SIG-M5 (cell line): ENCODE results near the gene UPP1.
"Not testable (repeated sequence)": the region's sequence is repeated elsewhere in the genome, so short reads cannot be mapped to it uniquely, and the experiment has no call there.

Experiments
- DNase-seq: peaks from one replicate; lab custom pipeline; 2025; lab: John Stamatoyannopoulos, UW

UPP1 gene

GRCh38 chr7:48089046-48090003, at the start of gene UPP1:
TSS of gene UPP1 (plus strand) at chr7:48089265. CDS start at chr7:48094784, 5,519 bp downstream.
- DNase-seq, result no peak

DNA sequence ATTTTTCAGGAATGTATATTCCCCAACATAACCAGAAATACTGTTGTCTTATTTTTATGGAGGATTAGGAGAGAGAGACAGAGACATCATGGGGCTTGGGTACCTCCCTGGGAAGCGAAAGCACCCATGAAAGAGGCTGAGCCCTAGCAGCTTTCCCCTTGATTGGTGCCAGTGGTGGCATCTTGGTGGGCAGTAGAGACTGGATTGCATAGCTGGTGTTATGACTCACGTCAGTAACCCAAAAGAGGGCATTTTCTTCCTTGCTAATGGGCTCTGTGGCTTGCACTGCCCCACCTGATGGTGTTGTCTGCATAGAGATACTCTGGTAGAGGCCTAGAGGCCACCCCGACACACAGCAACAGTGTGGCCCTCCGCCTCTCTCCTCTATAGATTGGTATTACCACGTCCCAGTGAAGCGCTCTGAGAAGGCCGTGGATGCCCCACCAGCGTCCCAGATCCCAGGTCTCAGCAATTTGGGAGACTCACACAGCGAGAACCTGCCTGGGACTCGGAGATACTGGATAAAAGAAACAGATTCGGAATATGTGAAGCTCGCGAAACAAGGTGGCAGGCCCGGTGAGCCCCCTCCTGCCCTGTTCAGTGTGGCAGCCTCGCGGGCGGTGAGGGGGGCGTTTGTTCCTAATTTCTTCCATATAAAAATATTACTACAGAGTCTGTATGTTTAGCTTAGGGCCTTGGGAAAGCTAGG, 48.0 kb upstream of the UPP1 start:
- DNase-seq, result no peak

DNA sequence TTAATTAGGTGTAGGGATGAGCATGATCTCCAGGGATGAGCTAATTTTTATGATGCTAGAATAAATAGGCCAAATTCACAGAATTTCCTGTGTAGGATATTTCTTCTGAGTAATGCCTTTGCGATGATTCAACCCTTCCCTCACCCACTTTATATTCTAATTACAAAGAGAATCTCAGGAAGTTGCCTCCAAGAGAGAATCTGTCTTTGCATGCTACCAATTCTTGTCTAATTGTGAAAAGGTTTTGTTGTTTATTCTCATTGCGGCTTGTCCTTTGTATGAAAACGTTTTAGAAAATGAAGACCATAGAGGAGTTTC, 47.5 kb upstream of the UPP1 start:
- no peak for DNase-seq

DNA sequence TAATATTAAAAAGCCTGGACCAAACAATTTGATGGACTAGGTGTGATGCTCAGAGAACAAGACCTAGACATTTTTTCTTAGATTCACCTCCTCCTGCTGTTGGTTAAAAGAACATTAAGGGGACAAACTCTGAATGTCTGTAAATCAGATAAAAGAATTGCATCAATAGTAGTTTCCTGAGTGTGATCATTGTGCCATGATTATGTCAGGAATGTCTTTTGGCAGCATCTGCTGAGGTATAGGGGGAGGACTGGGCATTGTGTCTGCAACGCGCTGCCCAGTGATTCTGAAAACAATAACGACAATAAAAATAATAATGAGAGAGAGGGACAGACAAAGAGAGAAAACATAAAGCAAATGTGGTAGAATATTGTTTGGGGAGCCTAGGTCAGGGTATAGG, 46.8 kb upstream of the UPP1 start:
- DNase-seq, result no peak

- no peak for DNase-seq
These were observed 46.4 kb upstream of the UPP1 start for GRCh38 chr7:48042636-48043035.

DNA sequence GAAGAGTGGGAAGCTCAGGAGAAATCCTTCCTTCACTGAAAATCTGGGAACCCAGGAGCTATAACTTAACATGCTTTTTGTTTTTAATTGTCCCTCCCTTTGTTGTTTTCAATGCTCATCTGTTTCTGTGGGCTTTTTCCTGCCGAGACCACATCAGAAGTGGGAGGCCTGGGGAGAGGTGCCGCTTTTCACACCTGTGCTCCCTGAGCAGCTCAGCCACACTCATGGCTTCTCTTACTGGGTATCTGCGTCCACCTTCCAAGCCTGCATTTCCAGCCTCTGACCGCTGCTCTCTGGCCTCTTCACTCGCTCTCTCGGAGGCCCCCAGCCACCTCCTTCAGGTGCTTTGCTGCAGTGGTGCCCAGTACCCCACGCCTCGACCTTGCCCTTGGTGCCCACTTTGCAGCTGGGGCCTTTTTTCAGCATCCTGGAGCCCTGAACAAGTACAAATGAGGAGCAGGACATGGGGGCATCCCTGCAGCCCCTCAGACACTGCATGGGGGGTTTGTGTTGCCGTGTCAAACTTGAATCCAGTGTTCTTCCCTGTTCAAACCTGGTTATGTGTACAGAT, 43.8 kb upstream of the UPP1 start:
- DNase-seq, result no peak

DNA sequence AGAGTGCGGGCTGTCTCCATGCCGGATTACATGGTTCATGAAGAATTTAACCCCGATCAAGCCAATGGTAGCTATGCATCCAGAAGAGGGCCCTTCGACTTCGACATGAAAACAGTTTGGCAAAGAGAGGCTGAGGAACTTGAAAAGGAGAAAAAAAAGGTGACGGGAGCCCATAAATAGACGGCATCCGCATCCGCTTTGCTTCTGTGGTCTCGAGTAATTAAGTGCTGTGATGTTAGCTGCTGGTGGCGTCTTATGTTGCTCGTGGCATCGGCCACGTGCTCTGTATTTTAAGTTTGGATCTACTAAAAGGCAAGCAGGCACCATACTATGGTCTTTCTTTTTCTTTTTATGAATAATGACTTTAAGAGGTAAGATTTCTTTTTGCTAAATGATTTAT, 42.6 kb upstream of the UPP1 start:
- no peak for DNase-seq

- DNase-seq, result no peak
These were observed 41.0 kb upstream of the UPP1 start for GRCh38 chr7:48048113-48048512.

GRCh38 chr7:48049850-48050249, 39.2 kb upstream of the UPP1 start:
- DNase-seq, result no peak

DNA sequence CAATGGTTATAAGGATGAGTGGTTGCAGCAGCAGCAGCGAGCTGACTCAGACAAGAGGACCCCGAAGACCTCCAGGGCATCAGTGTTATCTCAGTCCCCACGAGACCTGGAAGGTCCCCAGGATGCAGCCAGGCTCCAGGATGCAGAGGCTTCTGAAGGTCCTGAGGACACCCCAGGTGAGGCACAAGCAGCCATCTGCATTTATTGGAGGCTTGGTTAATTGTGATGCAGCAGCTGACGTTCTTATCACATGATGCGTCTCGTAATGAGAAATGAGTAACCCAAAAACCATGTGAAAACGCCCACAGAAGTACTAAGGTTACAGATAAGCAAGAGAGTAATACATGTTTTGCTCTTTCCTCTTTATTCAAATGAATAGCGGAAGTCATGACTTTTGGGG, 36.3 kb upstream of the UPP1 start:
- DNase-seq, result no peak

DNA sequence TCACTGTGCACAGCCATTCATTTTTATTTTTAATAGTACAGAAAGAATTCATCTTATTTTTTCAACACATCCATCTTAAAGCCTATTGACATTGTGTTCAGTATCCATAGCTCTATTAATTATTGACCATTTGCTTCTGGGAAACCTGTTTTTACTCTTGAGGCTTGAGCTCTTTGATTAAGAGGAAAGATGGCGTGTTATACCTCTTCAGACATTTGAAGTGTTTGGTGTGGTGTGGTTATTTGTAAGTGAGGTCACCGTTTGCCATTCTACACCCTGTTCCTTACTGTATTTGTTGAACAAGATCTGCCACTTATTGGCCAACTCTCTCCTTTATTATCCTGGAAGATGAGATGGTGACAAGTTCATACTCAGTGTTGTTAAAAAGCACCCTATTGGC, 35.3 kb upstream of the UPP1 start:
- no peak for DNase-seq

GRCh38 chr7:48058990-48059389, 30.1 kb upstream of the UPP1 start:
- DNase-seq, result no peak

- no peak for DNase-seq
These were observed 29.4 kb upstream of the UPP1 start for GRCh38 chr7:48059706-48060105.

GRCh38 chr7:48063985-48064384, 25.1 kb upstream of the UPP1 start:
- no peak for DNase-seq

DNA sequence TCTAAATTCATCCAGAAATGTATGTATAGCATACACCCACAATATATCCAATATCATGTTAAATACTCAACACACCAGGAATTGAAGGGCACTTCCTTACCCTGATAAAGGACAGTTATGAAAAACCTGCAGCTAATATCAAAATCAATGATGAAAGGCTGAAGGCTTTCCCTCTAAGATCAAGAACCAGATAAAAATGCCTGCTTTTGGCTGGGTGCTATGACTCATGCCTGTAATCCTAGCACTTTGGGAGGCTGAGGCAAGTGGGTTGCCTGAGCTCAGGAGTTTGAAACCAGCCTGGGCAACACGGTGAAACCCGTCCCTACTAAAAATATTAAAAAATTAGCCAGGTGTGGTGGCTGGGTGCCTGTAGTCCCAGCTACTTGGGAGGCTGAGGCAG, 21.6 kb upstream of the UPP1 start:
- no peak for DNase-seq

DNA sequence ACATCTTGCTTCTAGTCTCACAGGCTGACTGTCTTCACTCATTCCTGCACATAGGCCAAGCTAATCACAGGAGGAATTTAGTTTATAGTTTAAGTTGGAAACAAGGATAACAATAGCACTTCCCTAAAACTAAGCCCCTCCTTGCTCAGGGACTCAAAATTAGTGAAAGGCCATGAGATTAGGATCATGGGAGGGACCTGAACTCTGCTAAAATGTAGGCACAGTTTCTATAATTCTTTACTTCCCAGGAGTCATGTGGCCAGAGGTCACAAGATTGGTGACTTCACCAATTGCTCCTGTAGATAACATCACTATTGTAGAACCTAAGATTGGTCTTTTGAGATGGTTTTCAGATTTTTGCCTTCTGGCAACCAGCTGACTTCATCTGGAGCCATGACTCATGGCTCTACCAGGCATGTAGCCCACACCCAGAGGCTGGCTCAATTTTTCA, 14.8 kb upstream of the UPP1 start:
- no peak for DNase-seq

DNA sequence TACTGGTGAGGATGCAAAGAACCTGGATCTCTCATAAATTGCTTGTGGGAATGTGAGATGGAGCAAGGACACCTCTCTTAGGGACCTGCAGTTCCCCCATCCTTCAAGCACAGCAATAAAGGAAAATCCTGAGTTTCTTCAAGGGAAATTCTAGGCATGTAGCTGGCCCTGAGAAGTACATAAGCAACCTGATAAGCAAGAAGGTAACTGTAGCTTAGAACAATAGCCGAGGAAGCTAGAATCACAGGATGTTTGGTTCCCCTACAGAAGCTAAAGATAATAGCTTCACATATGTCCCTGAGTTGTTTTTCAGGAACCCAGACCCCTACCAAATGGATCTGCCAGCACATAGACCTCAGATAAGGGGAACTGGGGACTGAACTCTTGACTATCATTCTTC, 11.6 kb upstream of the UPP1 start:
- DNase-seq, result no peak

DNA sequence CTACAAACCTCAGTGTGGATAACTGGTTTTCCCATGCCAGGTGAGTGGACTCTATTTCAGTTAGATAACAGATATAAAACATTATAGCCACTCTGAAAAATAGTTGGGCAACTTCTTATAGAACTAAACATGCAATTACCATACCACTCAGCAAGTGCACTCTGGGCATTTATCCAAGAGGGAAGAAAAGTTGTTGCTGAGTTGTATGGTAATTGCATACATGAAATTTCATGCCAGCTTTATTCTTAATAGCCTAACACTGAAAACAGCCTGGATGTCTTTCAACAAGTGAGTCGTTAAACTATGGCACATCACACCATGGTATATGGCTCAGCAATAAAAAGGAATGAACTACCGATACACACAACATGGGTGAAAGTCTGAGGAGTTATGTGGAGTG, 10.6 kb upstream of the UPP1 start:
- DNase-seq, result no peak

GRCh38 chr7:48082378-48082777, 6.7 kb upstream of the UPP1 start:
- DNase-seq, result not testable (repeated sequence)

GRCh38 chr7:48083114-48083830, 5.8 kb upstream of the UPP1 start:
- DNase-seq, result no peak

DNA sequence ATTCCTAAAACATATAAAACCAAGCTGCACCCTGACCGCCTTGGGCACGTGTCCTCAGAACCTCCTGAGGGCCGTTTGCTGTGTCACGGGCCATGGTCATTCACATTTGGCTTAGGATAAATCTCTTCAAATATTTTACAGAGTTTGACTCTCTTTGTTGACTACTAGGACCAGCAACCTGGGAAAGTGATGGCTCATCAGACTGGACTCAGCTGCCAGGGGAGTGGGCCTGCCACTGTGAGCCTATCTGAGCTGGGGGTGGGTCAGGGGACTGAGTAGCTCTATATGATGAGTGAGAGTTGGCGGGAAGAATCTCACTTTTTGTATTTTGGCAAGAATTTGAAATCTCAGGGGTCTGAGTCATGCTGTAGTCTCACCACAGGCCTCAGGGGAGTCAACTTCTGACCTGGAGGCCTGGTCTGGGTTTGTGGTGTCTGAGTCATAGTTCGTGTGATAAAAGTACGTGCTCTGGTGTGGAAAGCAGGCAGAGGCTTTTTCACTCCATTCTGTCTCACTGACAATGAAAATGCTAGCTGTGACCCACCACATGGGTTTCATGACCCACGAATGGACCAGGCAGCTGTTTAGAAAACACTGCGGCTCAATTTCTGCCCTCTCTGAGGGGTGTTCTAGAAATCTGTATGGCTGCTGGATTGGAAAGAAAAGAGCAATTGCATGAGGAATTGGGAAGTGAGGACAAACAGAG, 4.2 kb upstream of the UPP1 start:
- peak; percentile 62 for DNase-seq

DNA sequence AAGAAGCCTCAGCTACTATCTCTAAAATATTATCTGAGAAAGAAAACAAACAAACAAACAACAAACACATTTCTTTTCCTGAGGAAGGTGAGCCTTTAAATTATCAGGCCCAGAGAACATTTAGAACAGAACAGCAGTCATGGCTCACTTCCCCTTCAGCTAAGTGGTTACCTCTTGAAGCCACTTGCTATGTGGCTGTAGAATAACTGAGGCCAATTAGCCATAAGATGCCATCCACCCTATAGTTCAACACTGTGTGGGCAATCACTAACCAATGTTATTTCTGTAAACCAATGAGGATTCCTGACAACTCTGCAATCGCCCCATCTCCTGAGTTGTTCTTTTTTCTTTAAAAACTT, 3.7 kb upstream of the UPP1 start:
- DNase-seq, result no peak
